ENCODE measurements around the gene CRYGN.

Gene CRYGN

DNA sequence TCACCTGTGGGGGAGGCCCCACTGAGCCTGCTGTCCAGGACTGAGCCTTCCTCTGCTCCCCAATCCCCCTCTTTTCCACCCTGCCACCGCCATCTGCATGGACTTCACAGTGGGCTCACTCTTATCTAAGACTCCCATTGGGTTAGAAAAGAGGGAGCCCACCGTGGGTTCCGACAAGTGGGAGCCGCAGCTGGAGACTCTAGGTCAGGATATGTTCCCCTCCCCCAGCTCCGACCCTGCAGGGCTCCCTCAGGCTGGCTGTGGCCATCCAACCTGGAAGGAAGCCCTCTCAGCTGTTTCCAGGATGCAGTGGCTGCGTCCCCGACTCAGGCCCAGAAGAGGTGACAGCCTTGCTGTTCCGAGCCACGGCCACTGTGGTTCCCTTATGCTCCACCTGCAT, 34.9 kb downstream of the CRYGN start:
- no peak for DNase-seq

DNA sequence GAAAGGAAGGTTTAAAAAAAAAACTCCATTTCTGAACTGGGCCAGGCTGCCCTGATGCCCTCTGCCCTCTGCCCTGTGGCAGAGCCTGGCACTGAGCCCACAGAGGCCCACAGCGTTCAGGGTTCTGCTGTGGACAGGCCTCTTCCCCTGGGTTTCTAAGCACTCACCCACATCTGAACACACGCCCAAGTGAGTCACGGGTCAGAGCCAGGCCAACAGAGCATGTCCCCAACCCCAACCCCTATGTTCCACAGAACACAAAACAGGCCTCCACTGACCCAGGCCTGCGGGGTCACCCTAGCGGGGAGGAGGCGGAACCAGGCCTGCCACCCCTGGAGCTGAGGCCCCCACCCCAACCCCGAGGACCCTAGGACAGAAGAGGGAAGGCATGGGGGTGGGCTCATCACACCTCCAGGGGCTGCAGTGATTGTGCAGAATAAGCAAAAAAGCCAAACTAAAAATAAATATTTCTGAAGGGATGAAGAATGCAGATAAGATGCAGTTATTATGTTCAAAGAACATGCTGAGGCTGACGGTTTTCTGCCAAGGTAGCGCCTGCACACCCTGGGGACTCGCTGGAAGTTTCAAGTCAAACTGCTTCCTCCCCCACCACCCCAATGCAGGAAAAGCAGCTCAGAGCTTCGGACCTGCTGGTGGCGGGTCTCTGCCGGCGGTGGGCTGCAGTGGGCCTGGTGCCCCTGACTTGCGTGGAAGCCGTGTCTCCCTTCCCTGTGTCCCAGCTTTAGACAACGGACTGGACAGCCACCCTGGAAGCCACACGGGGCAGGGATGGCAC, 35.5 kb downstream of the CRYGN start:
- DNase-seq = no peak

DNA sequence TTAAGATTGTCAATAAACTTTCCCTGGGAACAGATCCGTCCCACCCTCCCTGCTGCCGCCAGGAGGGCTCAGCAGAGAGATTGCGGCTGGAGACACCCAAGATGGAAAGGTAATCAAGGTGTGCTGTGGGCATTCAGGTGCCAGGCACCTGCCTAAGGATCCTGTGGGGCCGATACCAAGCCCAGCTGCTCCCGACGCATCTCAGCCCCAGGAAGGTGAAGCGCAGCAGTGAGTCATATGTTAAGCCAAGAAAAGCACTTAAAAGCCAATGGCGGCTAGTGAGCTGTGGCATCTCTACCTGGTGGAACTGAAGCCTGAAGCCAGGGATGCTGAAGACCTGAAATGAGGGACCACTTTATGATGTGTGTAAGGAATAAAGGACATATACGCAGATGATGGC, 36.2 kb downstream of the CRYGN start:
- no peak for DNase-seq

DNA sequence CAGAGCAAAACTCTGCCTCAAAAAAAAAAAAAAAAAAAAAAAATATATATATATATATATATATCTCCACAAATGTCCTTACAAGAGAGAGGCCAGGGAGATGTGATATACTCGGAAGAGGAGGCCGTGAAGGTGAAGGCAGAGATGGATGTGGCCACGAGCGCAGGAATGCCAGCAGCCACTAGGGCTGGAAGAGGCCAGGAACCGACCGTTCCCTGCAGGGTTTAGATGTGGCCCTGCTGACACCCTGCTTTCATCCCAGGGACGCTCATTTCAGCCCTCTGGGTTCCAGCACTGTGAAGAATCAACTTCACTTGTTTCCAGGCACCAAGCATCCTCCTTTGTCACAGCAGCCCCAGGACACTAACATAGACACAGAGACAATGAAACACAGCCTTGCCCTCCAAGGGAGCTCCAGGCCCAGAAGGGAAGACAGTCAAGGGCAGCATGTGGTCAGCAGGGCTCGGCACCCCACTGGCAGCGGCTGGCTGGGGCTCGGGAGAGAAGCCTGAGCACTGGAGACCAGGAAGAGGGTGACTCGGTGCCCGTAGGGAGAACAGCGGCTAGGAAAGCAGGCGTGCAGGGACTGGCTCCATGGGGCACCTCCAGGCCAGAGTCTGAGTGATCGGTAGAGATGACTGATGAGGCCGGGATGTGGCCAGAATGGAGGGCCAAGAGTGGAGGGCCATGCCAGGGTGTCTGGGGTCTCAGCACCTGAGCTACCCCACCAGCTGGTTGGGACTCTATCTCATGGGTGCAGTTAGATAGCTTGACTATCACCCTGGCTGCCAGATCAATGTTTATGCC, 37.7 kb downstream of the CRYGN start:
- DNase-seq = no peak

DNA sequence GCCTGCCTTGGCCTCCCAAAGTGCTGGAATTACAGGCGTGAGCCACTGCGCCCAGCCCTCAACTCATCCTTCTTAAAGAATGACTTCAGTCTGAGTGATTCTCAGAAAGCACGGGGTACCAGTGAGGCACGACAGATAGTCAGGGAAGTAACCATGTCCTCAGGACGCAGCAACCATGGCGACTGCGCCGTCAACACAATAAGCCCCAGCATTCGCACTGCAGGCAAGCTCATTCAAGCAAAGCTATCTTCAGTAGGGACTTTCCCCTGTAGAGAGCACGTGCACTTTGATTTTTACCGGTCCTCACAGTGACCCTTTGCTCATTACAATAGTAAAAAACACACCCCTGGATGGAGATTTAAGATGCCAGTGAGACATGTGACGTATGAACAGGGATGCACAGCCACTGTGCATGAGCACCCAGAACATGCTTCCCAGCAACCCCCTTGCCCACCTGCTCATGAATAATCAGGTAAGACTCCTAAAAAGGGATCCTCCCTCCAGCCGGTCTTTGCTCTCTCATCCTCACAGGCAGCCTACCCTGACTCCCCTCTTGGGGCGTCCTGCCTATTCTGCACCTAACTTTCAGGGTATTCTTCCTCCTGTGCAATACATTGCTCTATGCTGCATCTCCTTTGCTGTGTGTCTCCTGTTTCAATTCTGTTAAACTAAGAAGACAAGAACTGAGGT, 39.2 kb downstream of the CRYGN start:
- no peak for DNase-seq

DNA sequence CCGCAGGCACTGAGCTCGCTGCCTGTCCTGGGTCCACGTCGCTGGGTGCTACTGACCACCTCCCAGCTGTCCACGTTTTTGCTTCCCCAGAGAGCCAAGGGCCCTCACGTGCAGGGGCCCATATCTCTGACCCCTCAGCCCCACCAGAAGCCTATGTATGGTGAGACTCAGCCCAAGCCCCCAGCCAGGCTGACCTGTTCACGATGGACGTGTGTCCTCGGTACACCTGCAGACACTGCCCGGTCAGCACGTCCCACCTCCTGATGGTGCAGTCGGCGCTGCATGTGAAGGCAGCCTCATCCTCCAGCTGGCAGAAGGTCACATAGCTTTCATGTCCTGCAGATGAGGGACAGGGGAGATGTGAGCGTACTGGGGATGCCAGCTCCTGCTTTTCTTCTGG, 40.0 kb downstream of the CRYGN start:
- DNase-seq = no peak

DNA sequence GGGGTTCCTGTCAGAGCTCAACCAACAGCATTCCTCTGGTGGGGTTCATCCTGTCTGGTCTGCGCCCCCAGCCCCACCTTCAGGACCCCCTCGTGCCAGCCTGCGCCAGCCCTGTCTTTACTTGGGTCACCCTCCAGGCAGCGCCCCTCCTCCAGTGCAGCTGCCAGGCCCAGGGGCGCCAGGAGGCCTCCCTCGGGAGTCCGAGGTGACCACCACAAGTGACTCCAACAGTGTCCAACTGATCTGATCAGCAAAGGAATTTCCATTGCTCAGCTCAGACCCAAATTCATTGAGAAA, 40.7 kb downstream of the CRYGN start:
- DNase-seq = no peak

DNA sequence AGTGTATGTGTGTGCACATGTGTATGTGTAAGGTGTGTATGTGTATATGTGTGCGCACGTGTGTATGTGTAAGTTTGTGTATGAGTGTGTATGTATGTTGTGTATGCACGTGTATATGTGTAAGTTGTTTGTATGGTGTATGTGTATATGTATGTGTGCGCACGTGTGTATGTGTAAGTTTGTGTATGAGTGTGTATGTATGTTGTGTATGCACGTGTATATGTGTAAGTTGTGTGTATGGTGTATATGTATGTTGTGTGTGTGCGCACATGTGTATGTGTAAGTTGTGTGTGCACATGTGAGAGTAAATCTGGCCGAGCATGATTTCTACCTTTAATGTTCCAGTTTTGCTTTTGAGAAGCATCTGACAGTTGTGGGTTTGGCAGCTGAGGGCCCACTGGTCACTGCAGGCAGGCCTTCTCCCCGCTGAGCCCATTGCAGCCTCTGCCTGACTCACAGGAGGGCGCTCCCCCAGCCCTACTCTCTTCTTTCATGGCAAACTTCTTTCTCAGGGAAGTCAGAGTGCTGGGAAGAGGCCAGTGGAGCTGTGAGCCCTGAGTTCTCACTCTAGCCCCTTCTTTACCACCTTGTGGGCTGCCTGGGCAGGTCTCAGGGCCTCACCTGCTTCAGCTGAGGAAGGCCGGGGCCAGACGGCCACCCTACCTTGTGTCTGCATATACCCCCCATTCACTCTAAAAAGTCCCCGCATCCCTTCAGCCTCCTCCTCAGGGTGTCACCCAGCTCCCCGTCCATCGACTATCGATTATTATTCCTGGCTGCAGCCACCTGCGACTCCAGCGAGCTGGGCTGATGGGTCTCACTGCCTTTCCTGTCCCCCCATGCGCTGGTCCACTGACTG, 41.3 kb downstream of the CRYGN start:
- no peak for DNase-seq

DNA sequence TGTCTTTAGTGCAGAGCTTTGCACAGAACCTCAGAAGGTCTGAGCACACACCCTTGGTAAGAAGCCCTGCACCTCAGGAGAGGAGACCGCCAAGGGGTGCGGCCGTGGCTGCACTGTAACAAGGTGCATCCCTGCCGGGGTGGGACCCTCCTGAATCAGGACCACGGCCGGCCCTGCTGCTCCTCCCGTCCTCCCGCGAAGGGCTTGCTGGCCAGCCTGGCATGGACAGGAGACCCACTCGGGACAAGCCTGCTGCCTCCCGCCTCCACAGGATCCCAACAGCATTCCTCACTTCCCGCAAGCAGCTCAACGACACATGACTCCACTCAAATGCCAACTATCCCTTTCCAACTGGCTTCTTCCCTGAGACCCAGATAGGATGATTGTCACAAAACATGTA, 42.9 kb downstream of the CRYGN start:
- DNase-seq = no peak

DNA sequence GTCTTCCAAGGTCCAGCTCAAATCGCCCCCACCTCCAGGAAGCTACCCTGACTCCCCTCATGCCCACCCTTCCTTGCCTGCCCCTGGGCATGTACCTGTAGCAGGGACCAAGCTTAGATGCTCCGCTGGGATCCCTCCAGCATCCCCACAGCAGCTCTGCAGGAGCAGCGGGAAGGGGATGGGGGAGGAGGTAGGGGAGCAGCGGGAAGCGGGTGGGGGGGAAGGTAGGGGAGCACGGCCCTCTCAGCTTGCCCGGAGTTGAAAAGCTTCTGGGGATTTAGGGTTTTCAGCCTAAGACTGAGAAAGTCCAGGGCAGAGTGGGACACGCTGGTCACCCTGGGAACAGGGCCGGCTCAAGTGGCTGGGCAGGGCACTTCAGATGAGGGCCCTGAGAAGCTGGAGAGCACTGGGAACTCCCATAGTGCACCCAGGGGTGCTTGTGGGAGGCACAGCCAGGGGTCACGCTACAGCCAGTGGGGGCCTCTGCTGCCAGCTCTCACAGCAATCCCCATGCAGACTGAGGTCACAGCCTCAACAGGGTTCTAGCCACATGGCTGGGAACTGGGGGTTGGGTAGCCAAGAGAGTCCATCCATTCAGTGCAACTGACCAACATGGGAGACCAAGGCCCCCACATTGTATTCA, 43.5 kb downstream of the CRYGN start:
- DNase-seq = no peak

DNA sequence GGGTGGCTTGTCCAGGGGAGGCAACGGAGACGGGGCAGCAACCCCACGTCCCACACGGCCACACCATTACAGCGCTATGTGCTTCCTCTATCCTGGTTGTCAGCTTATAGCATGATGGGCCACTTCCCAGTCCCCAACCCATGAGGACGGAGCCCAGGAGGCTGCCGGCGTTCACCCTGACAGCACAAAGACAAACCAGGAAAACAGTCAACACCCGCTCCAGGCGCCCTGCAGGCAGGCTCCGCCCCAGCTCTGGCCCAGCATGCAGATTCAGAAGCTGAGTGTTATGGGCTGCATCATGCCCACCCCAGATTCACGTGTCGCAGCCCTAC, 44.9 kb downstream of the CRYGN start:
- DNase-seq = no peak

DNA sequence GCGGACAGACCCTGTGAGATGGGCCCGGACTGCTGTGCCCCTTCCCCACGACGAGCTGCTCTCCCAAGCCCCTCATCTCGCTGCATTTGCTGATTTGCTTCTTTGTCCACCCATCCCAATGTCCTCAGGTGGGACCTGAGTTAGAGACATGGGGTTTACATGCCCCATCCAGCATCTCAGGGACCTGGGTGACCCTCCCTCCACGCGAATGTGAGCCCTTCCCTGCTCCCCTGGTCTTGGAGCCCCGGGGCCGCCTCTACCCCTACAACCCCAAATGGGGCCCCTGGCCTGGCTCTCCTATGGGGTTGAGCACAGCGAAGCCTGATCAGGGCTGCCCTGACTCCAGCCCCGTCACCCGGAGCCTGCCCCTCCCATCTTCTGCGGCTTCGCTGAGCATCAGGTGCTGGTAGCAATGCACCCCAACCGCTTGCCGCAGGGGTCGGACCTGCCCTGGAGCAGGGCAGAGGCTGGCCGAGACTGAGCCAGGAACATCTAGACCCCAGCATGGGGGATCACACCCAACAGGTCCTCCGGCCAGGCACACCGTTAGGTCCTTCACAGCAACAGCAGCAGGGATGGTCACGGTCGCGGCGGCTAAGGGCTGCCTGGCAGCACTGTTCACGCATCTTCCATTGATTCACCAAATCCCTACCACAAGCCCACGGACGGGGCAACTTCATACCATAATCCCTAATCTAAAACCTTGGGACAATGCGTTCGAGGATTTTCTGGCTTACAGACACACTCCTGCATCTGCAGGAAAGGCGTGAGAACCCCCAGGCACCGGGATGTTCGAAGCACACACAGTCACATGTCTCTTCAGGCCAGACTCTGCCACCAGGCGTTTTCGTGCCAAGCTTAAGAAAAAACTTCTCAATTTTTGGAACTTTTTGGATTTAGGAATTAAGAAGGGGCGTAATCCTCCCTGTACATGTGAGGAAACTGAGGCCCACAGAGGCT, 45.6 kb downstream of the CRYGN start:
- DNase-seq = no peak

DNA sequence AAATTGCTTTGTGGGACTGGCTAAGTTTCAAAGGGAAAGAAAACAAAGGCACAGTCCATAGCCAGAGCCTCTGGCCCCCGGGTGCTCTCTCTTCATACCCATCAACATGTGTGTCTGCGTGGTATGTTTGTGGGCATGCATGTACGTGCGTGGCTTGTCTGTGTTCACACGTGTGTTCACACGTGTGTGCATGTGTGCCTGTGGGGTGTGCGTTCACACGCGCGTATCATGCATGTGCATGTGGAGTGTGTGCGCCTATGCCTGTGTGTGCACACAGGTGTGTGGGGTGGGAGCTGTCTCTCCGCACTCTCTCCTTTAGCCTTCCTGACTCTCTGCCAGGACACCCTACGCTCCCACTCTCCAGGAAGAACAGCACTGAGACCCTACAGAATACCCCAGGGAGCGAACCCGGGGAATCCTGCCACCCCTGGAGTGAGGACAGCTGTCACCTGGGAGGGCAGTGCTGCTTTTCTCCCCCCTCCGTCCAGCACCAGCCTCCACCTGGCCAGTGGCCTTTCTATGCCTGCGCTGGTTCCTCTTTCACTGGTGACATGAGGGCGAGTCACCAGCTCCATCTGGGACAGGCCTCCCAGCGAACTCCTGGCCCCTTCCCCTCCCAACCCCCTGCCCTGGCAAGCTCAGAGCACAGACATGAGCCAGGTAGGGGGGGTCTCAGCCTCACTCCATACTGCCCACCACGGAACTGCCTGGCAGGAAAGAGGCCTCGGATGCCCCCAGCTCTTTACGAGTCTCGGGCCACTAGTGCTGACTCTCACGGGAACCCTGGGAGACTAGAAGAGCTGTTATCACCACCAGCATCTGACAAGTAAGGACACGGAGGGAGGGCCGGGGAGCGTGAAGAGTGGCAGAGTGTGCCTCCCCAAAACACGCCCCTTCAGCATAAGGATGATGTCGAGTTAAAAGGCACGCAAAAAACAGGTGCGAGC, 46.6 kb downstream of the CRYGN start:
- DNase-seq = no peak

DNA sequence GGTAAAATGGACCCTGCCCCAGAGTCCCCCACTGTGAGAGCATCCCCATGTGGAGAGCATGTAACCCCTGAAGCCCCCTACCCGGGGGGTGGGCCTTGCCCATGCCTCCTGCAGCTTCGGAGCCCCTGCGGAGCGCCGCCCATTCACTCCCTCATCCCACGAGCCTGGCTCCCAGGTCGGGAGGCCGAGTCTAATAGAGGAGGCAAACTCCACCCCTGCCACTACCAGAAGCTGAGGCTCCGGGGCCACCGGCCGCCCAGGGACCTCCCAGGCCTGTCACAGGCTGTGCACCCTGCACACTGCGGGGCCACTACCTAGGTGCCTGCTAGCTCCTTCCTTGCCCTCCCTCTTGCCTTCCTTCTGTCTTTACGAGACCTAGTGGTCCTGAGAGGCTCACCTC, 47.5 kb downstream of the CRYGN start:
- DNase-seq = no peak

DNA sequence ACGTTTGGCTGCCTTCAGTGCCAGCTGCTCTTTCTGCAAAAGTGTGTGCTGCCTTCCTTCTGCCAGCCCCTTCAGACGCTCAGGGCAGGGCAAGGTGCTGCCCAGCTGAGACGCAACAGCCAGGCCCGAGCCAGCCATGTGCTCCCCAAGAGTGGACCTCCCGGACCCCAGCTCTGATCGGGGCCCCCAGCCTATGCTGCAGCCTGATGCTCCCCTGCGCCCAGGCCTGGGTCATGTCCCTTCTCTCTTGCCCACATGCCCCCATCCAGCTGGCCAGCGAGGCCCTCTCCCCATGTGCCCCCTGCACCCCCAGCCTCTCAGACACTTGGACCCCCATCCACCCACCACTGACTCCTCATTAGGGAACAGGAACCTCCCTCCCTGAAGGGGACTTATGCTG, 47.9 kb downstream of the CRYGN start:
- DNase-seq = no peak

DNA sequence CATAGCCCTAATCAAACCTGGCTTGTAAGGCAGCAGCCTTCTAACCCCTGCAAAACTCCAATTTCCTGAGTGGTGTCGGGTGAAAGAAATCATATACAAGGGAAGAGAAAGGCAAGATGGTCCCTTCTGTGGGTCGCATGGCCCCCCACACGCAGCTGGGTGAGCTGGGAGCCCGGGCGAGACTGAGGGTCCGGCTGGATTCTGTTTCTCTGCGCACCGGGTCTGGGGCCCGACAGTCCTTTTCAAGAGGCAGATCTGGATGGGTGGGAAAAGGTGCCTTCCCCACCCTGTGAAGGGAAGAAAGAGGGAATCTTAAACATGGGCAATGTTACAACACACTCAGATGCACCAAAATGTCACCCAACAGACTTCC, 48.6 kb downstream of the CRYGN start:
- DNase-seq = no peak

DNA sequence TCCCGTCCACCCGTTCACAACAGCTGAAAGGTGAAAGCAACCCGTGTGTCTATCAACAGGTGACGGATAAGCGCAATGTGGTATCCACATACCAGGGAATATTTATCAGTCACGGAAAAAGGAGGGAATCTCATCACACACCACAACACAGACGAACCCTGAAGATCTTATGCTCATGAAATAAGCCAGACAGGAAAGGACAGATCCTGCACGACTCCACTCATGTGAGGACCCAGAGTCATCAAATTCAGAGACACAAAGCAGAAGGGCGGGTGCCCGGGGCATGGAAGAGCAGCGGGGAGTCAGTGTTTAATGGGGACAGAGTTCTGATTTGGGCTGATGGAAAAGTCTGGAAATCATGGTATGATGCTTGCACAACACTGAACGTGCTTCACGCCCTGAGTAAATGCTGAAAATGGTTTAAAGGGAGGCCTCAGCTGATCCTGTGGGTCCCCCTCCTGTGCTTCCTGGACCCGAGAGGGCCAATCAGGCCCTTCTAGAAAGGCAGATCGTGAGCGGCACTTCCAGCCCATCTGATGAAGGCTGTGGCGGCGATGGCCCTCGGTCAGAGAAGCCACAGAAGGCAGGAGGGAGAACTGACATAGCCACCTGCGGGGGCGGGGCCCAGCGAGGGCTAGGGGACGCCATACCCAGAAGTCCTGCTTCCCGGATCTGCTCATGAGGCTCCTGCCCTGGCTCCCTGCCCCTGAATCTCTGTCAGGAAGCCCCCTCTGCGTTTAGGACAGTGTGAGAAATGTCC, 49.2 kb downstream of the CRYGN start:
- no peak for DNase-seq

DNA sequence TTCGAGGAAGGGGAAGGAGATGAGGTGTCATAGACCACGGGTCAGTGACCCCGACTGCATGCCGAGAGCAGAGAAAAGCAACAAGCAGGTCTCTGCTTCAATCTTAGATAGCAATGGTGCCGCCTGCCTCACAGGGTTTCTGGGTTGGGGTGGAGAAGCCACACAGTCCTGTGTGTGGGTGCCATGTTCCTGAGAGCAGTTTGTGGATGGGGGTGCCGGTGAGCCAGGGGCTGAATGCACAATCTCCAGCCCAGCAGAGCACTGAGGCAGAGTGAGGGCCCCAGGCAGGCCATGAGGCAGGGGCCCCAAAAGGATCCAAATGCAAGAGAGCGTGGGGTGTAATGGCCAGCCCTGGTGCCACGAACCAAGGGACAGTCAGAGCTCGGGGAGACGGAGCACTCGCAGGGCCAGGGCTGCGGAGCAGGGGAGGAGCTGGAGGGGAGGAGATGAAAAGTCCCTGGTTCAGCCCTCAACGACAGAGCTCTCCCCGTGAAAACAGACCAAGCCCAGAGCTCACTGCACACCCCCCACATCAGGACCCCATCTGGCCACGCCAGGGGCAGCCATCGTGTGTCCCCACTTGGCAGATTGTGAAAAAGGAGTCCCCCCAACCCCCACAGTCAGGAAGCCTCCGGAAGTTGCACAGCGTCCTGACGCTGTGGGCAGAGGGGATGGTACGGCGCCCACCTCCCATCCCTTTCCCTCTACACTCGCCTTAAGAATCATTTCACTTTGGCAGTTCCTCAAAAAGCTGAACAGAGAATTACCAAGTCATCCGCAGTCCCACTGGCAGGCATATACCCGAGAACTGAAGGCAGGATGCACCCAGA, 50.0 kb downstream of the CRYGN start:
- DNase-seq = no peak

Measured in NK-92 treated with Interleukin-12 subunit alpha and Interleukin-12 subunit beta, amount 100 ng/mL, for 24 hours (cell line).